Endodermal cell (in vitro differentiated cells): ENCODE measurements around the gene ZGRF1. TPM values are rescaled to one million over a fixed set of nuclear protein-coding genes. Genes with fewer than 3 reads are reported as not detected.

Experiments used
- DNase-seq: peaks from one replicate; pipeline ENCODE4 v3.0.0-alpha.2; 2017
- H3K27ac ChIP-seq: 2 replicates; pipeline ENCODE4 v1.5.1; 2013; ENCODE audit warnings: mild to moderate bottlenecking, low read depth, low read length, moderate library complexity
- H3K27me3 ChIP-seq: 2 replicates; pipeline ENCODE4 v1.6.1; 2013; ENCODE audit warnings: mild to moderate bottlenecking, low read length, moderate library complexity; ENCODE audit not compliant: insufficient read depth, control insufficient read depth, poor library complexity, severe bottlenecking
- H3K36me3 ChIP-seq: 2 replicates; pipeline ENCODE4 v1.7.0; 2013; ENCODE audit warnings: mild to moderate bottlenecking, low read length, moderate library complexity; ENCODE audit not compliant: control insufficient read depth, insufficient read depth
- H3K4me1 ChIP-seq: one replicate; pipeline ENCODE4 v1.7.0; 2013; ENCODE audit warnings: low read length; ENCODE audit not compliant: control insufficient read depth, insufficient read depth
- H3K4me3 ChIP-seq: 2 replicates; pipeline ENCODE4 v1.5.1; 2013; ENCODE audit warnings: mild to moderate bottlenecking, low read length, moderate library complexity
- H3K9ac ChIP-seq: 2 replicates; pipeline ENCODE4 v1.6.1; 2013; ENCODE audit warnings: mild to moderate bottlenecking, low read length, moderate library complexity; ENCODE audit not compliant: poor library complexity, severe bottlenecking; ENCODE audit errors: extremely low read depth
- H3K9me3 ChIP-seq: 2 replicates; pipeline ENCODE4 v1.6.1; 2013; ENCODE audit warnings: mild to moderate bottlenecking, low read length, moderate library complexity; ENCODE audit not compliant: control insufficient read depth
- H3K27ac Mint-ChIP-seq: 2 replicates; pipeline ENCODE4 v1.8.0; 2020; ENCODE audit warnings: mixed read lengths
- H3K27me3 Mint-ChIP-seq: 2 replicates; pipeline ENCODE4 v1.8.0; 2021; ENCODE audit warnings: mild to moderate bottlenecking, mixed read lengths; ENCODE audit not compliant: insufficient read depth
- H3K36me3 Mint-ChIP-seq: 2 replicates; pipeline ENCODE4 v1.8.0; 2020; ENCODE audit warnings: low read depth, mixed read lengths
- H3K4me1 Mint-ChIP-seq: 2 replicates; pipeline ENCODE4 v1.8.0; 2020; ENCODE audit warnings: mixed read lengths
- H3K4me3 Mint-ChIP-seq: 2 replicates; pipeline ENCODE4 v1.8.0; 2020; ENCODE audit warnings: mild to moderate bottlenecking, moderate library complexity, mixed read lengths
- H3K9me3 Mint-ChIP-seq: 2 replicates; pipeline ENCODE4 v1.8.0; 2020; ENCODE audit warnings: mild to moderate bottlenecking, mixed read lengths
- WGBS, 2 experiments: methylation state at CpG; one replicate each; pipeline versions ENCODE4 v1.1.5 to v1.1.7; 2013; ENCODE audit warnings: missing lambda C conversion rate in 2 of 2, mixed read lengths in 1 of 2; ENCODE audit not compliant: insufficient coverage in 1 of 2, insufficient read length in 1 of 2; 5-methylcytosine and 5-hydroxymethylcytosine counted together
- total RNA-seq, 2 donors: library from RNA; stranded (reverse); fragmentation: NEBNext Ultra II Directional in 1 of 2; extraction: Animal tissue kit (Norgen Biotek cat#: 25700) in 1 of 2; gene quantifications; 2 replicates in 1 of 2; 3 replicates in 1 of 2; pipeline ENCODE4 v1.2.1, GENCODE V29; 2021
- TF ChIP-seq, protein P1 (sequence below): fragments of 200-600 bp; sonication (generic); conservative IDR thresholded peaks from 2 replicates; pipeline ENCODE4 v1.5.0; 2021; ENCODE audit warnings: antibody characterized with exemption, mild to moderate bottlenecking

Gene ZGRF1
- total RNA-seq, 2 donors from 2014 or later = 29.1 to 57.3 TPM

DNA sequence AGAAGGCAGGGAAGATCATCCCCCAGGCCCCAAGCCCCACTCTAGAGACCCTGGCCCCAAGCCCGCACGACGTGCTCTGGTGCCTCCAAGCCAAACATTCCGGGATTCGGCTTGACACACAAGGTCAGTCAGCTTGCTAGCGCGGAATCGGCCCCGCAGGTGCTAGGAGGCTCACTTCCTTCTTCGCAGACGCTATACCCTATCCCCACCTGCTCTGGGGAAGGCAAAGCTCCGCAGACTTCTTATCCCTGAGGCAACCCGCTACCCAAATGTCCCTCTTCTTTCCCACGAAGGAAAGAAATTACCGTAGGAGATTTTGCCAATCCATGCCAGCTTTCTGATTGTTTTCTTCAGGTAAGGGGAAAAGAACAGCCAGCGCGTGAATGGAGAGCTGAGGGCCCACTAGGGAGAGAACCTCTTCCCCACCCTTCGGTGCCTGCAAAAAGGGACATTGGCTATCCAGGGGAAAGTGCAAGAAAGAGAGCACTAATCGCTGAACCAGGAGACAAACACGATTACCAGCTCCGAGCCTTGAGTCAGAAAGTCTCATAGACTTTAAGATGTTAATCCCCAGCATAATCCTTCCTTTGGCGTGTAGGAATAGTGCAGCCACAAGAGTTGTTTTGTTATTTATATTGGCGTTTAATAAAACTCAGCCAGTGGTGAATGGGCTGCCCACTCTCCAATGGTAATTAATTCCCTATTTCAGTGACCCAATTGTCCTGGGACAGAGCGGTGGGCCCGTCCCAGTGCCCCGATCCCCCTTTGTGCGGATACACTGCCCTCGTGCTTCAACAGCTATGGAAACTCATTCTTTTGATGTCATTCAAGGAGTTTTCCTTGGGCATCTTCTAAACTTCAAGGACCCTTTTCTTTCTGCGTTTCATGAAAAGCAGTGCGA lies 115.3 kb downstream of the ZGRF1 start:
- Histone ChIP-seq H3K27ac (no peak overlapping the region), H3K4me3 (peak overlapping the region; percentile 64), H3K9me3 (no peaks in the 10 kb centered on the region), H3K4me1 (no peaks in the 10 kb centered on the region), H3K9ac (no peak overlapping the region), H3K36me3 (no peaks in the 10 kb centered on the region), H3K27me3 (peaks cover 97% of the 10 kb centered on the region)
- TF ChIP-seq, protein P1, sequence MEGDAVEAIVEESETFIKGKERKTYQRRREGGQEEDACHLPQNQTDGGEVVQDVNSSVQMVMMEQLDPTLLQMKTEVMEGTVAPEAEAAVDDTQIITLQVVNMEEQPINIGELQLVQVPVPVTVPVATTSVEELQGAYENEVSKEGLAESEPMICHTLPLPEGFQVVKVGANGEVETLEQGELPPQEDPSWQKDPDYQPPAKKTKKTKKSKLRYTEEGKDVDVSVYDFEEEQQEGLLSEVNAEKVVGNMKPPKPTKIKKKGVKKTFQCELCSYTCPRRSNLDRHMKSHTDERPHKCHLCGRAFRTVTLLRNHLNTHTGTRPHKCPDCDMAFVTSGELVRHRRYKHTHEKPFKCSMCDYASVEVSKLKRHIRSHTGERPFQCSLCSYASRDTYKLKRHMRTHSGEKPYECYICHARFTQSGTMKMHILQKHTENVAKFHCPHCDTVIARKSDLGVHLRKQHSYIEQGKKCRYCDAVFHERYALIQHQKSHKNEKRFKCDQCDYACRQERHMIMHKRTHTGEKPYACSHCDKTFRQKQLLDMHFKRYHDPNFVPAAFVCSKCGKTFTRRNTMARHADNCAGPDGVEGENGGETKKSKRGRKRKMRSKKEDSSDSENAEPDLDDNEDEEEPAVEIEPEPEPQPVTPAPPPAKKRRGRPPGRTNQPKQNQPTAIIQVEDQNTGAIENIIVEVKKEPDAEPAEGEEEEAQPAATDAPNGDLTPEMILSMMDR = no peak
- WGBS, 2 experiments = 1 to 3% methylated on average over 12 to 30 of the region's 30 CpGs
- Mint-ChIP-seq H3K27ac (no peak overlapping the region), H3K27me3 (peaks cover 92% of the 10 kb centered on the region), H3K4me3 (peak overlapping the region; percentile 48), H3K4me1 (peaks cover 30% of the 10 kb centered on the region), H3K9me3 (no peaks in the 10 kb centered on the region), H3K36me3 (no peaks in the 10 kb centered on the region)
- peak; percentile 74 for DNase-seq

DNA sequence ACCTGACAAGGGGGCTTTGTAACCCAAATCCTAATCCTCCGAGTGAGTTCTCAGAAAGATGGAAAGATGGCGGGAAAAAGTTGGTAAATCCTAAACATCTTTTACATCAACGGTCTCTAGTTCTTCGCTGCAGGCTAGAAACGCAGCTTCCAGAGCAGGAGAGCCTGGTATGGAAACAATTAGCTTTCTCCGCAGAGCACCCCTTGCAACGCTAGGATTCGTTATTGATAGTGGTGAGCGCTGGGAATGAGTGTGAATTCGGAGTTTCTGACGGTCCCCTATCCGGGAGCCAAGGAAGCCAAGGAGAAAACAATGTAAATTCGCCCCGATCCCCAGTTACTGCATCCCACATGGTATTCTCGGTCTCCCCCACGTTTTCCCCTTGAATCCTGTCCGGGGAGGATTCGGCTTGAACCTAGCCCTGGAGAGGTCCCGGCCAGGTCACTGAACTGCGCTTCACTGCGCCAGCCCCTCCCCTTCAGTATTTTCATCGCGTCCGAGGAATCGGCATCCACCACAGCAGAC lies 116.0 kb downstream of the ZGRF1 start:
- TF ChIP-seq, protein P1 = peak; percentile 23
- no peaks in the 10 kb centered on the region for H3K36me3 ChIP-seq
- peak overlapping the region; percentile 48 for H3K4me3 Mint-ChIP-seq
- peaks cover 30% of the 10 kb centered on the region for H3K4me1 Mint-ChIP-seq
- no peaks in the 10 kb centered on the region for H3K4me1 ChIP-seq
- DNase-seq = no peak
- WGBS, 2 experiments = 1 to 3% methylated on average over 8 to 25 of the region's 25 CpGs
- no peak overlapping the region for H3K9ac ChIP-seq
- peaks cover 97% of the 10 kb centered on the region for H3K27me3 ChIP-seq
- H3K27me3 Mint-ChIP-seq = peaks cover 93% of the 10 kb centered on the region
- no peak overlapping the region for H3K27ac ChIP-seq
- no peaks in the 10 kb centered on the region for H3K9me3 Mint-ChIP-seq
- peak overlapping the region; percentile 64 for H3K4me3 ChIP-seq
- no peaks in the 10 kb centered on the region for H3K9me3 ChIP-seq
- H3K36me3 Mint-ChIP-seq = no peaks in the 10 kb centered on the region
- no peak overlapping the region for H3K27ac Mint-ChIP-seq

DNA sequence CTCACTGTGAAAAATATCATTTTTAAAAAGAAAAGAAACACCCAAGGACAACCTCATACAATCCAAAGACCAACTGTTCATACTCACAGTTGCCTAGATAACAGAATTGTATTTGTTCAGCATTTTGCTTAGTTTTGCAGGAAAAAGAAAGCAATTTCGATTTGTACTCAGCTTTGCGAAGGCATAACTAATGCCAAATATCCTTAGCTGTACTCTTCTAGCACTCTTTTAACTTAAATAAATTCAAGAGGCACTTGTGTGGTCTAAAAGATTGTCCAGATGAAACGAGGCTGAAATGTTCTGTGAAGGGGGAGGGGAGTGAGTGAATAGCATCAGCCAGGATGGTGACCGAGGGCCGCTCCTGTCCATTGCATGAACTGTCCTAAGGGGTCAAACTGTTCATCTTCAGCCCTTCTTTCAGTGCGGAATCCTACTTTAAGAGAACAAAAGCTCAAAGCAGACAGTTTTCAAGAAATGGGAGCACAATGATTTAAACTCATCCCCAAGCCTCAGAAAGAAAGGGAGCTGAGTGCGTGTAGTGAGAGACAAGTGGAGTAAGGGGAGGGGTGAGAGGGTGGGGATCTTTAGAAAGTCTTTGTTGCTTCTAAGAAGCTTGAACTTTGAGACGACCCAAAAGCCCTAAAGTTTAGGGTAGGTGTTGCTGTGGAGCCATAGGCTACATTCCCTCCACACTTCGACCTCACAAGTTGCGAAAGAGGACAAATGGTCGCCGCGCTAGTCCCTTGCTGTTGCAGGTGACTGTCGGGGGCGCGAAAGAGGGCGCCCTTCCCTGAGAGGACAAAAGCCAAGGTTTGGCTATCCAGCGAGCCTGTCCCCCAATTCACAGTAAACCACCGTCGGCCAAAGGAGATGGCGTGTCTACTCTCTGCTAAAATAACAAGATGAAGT lies 116.8 kb downstream of the ZGRF1 start:
- Mint-ChIP-seq H3K4me3 (peak overlapping the region; percentile 48), H3K9me3 (no peaks in the 10 kb centered on the region), H3K27ac (no peak overlapping the region), H3K36me3 (no peaks in the 10 kb centered on the region), H3K27me3 (peaks cover 93% of the 10 kb centered on the region), H3K4me1 (peaks cover 33% of the 10 kb centered on the region)
- H3K27me3 ChIP-seq = peaks cover 97% of the 10 kb centered on the region
- no peaks in the 10 kb centered on the region for H3K9me3 ChIP-seq
- no peak overlapping the region for H3K9ac ChIP-seq
- H3K4me3 ChIP-seq = no peak overlapping the region
- H3K36me3 ChIP-seq = no peaks in the 10 kb centered on the region
- TF ChIP-seq, protein P1 = peak; percentile 72
- H3K4me1 ChIP-seq = no peaks in the 10 kb centered on the region
- H3K27ac ChIP-seq = no peak overlapping the region
- WGBS, 2 experiments = 2 to 5% methylated on average over 17 to 21 of the region's 21 CpGs
- DNase-seq = peak; percentile 88
